GM21786 (cell line): ENCODE data around the gene GINS1.

Source experiments
- ATAC-seq: cut with Tn5 transposase; IDR thresholded peaks from one replicate; pipeline ENCODE4 v1.9.1; 2021; ENCODE audit not compliant: unreplicated experiment

The GINS1 gene

GRCh38 chr20:25493137-25493536 lies 85.7 kb downstream of the GINS1 start:
- no peak for ATAC-seq

DNA sequence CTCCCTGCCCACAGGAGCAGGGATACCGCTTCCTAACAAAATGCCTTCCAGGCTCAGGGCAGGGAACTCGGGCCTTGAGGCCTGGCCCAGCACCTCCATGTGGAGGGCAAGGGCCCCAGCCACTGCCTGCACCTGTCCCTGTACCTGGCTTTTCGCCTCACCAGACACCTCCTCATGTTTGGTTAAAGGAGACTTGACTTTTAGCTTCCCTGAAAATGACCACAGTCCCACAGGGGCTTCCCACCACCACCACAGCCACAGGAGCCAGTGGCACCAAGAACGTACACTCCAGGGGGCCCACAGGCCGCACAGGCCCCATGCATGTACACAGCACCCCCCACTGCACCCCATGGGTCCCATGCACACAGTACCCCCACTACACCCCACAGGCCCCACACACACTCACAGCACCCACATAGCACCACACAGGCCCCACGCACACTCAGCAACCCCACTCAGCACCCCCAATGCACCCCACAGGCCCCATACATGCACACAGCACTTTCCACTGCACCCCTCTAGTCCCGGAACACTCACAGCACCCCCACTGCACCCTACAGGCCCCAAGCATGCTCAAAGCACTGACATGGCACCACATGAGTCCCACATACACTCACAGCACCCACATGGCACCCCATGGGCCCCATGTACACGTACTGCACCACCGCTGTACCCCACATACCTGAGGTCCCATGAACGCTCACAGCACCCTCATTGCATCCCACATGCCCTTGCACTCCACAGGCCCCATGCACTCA lies 86.5 kb downstream of the GINS1 start:
- no peak for ATAC-seq

GRCh38 chr20:25494506-25495188 lies 87.2 kb downstream of the GINS1 start:
- no peak for ATAC-seq

DNA sequence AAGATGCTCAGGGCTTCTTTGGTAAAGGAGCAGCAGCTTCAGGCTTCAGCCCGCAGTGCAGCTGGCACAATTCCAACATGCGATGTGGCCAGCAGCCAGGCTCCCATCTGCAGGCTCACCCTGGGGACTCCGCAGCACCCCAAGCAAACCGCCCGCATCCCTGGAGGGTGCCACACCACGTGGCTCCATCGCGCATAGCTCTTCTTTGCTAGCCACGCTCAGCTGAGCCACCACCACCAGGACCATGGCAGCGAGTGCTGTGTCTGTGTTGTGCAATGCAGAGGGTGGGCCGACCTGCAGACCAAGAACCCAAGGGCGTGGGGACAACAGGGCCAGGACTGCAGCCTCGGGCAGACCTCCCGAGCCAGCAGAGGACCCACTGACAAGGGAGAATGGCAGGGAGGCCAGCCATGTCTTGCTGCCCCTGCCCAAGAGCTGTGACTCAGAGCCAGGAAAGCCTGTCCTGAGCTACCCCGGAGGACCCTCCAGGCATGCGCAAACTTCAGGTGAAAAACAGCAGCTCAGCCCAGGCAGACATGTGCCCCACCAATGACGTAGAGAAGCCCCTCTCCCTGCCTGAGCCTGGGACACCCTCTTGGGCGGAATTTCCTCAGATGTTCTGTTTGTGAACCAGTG lies 87.8 kb downstream of the GINS1 start:
- no peak for ATAC-seq

GRCh38 chr20:25496165-25496967 lies 88.9 kb downstream of the GINS1 start:
- no peak for ATAC-seq

DNA sequence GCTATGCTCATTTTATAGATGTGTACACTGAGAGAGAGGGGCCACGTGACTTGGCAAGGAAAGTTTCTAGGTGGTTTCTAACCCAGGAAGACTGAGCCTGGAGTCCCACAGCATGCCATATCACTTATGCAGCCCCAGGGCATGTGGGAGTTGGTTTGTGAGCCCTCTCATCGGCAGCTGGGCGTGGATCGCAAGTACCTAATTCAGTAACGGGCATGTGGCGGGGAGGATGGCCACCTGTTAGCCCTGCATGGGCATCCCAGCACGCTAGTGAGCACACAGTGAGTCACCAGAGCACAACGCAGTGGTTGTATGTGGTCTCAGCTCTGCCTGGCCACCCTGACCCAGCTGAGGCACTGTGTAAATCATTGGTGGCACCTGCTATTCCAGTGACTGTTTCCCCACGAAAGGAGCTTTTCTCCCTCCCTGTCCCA lies 89.5 kb downstream of the GINS1 start:
- ATAC-seq = no peak

GRCh38 chr20:25497586-25498279 lies 90.3 kb downstream of the GINS1 start:
- ATAC-seq = no peak
